ENCODE data around the gene DDX18.

DDX18 gene

GRCh38 chr2:117850461-117850860 is 36.0 kb downstream of the DDX18 start:
- in situ Hi-C loops (cut with MboI; ENCODE audit: low sequenced_read_pairs, unreplicated experiment) = no loop called here
- DNase-seq (ENCODE audit: low spot score) = no peak
- TF ChIP-seq CTCF (IDR thresholded peaks at IDR 0.05; ENCODE audit: borderline replicate concordance, control extremely low read depth, extremely low read depth, insufficient read depth, missing control alignments) = no peak

- in situ Hi-C loops (cut with MboI; ENCODE audit: low sequenced_read_pairs, unreplicated experiment) = no loop called here
- TF ChIP-seq CTCF (IDR thresholded peaks at IDR 0.05; ENCODE audit: borderline replicate concordance, control extremely low read depth, extremely low read depth, insufficient read depth, missing control alignments) = no peak
- no peak for DNase-seq (ENCODE audit: low spot score)
These were observed 37.5 kb downstream of the DDX18 start for GRCh38 chr2:117851969-117852368.

DNA sequence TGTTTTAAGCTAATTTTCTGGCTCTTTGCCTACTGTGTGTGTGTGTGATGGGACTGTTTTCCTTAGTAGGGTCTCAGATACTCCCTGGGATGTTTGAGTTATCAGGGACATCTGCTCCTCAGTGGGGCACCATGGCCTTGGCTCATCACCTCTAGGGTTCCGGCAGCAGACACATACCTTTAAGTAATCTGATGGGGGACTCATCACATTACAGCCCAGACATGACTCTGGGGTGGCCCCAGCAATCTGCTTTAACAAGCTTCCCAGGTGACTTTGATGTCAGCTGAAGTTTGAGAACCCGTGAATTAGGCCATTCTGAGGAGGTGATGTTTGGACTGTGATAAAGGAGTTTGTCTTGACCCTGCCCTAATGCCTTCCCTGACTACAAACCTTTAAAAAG is 38.8 kb downstream of the DDX18 start:
- in situ Hi-C loops (cut with MboI; ENCODE audit: low sequenced_read_pairs, unreplicated experiment) = no loop called here
- no peak for TF ChIP-seq CTCF (IDR thresholded peaks at IDR 0.05; ENCODE audit: borderline replicate concordance, control extremely low read depth, extremely low read depth, insufficient read depth, missing control alignments)
- DNase-seq (ENCODE audit: low spot score) = no peak

DNA sequence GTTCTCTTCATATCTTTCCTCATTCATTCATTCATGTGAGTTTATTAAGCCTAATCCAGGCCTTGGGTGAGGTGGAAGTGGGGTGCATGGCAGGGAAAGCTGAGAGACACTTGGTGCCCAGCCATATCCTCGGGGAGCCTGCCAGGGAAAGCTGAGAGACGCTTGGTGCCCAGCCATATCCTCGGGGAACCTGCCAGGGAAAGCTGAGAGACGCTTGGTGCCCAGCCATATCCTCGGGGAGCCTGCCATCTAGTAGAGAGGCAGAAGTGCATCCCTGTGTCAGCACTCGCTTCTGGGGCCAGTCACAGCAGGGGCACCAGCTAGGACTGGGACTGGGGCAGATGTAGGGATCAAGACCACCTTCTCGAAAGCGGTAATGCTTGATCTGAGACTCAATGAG is 39.4 kb downstream of the DDX18 start:
- no peak for TF ChIP-seq CTCF (IDR thresholded peaks at IDR 0.05; ENCODE audit: borderline replicate concordance, control extremely low read depth, extremely low read depth, insufficient read depth, missing control alignments)
- in situ Hi-C loops (cut with MboI; ENCODE audit: low sequenced_read_pairs, unreplicated experiment) = no loop called here
- no peak for DNase-seq (ENCODE audit: low spot score)

DNA sequence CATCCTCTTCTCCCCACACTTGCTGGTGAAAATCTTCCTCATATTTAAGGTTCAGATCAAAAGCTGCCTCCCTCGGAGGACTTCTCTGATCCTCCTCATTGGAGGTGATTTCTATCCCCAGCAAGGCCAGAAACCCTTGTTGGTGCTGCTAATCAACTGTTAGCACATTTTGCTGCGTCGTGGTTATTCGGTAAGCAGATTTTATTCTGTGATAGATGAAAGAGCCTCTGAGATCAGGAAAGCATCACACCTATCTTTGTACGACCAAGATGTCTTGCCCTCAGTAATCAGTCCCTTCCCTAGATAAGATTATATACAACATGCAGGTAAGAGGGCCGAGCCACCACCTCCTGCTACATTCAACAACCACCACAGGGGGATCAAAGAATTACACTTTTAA is 40.1 kb downstream of the DDX18 start:
- no peak for TF ChIP-seq CTCF (IDR thresholded peaks at IDR 0.05; ENCODE audit: borderline replicate concordance, control extremely low read depth, extremely low read depth, insufficient read depth, missing control alignments)
- in situ Hi-C loops (cut with MboI; ENCODE audit: low sequenced_read_pairs, unreplicated experiment) = no loop called here
- no peak for DNase-seq (ENCODE audit: low spot score)

GRCh38 chr2:117855886-117856285 is 41.4 kb downstream of the DDX18 start:
- in situ Hi-C loops (cut with MboI; ENCODE audit: low sequenced_read_pairs, unreplicated experiment) = no loop called here
- DNase-seq (ENCODE audit: low spot score) = no peak
- TF ChIP-seq CTCF (IDR thresholded peaks at IDR 0.05; ENCODE audit: borderline replicate concordance, control extremely low read depth, extremely low read depth, insufficient read depth, missing control alignments) = no peak
